ENCODE measurements around the gene ARHGAP5. TPM values are rescaled to one million over a fixed set of nuclear protein-coding genes. Genes with fewer than 3 reads are reported as not detected.

Gene ARHGAP5
- total and polyA plus RNA-seq, 7 donors = 12.8 to 81.8 (median 56.9) TPM

DNA sequence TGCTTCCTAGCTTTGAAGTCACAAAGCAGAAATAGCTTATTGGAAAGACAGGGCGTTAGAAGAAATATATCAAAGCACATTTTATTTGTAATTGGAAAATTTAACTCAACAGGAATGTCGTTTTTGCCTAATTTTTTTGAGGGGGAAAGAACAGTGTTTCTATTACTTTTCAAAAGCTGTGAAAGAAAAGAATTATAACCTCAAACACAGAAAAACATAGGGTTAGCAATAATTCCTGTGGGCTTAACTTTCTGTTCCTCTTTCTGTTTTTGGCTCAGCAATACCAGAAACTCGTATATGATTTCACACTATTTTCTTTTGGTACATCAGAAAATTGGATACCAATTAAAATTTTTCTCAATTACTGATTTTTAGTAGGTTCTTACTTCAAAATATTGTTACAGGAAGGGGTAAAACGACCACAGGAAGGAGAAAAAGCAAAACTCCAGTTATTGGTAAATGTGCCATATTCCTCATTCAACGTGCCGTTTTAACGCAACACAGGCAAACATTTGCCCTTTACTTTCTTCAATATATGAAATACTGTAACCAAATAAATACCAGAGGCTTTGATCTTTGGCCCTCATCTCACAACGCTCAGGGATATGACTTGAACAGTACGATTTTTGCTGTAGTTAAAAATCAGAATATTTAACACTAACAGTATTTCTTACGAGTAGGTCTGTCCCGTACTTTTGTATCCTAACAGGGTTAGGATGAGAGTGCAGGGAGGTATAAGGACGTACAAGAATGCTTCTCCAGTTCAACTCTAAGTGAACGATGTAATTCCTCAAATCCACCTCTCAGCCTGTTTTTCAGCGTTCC, 123.5 kb downstream of the ARHGAP5 start:
- H3K4me1 ChIP-seq = peaks cover 5% of the 10 kb centered on the region
- TF ChIP-seq, protein P1, sequence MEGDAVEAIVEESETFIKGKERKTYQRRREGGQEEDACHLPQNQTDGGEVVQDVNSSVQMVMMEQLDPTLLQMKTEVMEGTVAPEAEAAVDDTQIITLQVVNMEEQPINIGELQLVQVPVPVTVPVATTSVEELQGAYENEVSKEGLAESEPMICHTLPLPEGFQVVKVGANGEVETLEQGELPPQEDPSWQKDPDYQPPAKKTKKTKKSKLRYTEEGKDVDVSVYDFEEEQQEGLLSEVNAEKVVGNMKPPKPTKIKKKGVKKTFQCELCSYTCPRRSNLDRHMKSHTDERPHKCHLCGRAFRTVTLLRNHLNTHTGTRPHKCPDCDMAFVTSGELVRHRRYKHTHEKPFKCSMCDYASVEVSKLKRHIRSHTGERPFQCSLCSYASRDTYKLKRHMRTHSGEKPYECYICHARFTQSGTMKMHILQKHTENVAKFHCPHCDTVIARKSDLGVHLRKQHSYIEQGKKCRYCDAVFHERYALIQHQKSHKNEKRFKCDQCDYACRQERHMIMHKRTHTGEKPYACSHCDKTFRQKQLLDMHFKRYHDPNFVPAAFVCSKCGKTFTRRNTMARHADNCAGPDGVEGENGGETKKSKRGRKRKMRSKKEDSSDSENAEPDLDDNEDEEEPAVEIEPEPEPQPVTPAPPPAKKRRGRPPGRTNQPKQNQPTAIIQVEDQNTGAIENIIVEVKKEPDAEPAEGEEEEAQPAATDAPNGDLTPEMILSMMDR (IDR thresholded peaks at IDR 0.05) = no peak
- H3K9me3 ChIP-seq = no peaks in the 10 kb centered on the region
- intact Hi-C loops (cut with DNase I) = loop anchor here in 1 of 2 donors (5.0 kb wide), 2 partner anchors 52 to 272 kb away; no protein-coding TSS in a partner anchor
- no peak for DNase-seq
- WGBS, 3 donors = 9 to 10% (median 9%) methylated on average over 14 of the region's 14 CpGs
- H3K4me3 ChIP-seq = peak overlapping the region; percentile 84
- no peak for ATAC-seq
- peak overlapping the region; percentile 89 for H3K27ac ChIP-seq
- no peaks in the 10 kb centered on the region for H3K36me3 ChIP-seq (ENCODE audit: insufficient read depth in 1 of 2, low read depth in 1 of 2)
- H3K27me3 ChIP-seq (ENCODE audit: insufficient read depth in 3 of 3, low read length in 2 of 3) = no peaks in the 10 kb centered on the region

DNA sequence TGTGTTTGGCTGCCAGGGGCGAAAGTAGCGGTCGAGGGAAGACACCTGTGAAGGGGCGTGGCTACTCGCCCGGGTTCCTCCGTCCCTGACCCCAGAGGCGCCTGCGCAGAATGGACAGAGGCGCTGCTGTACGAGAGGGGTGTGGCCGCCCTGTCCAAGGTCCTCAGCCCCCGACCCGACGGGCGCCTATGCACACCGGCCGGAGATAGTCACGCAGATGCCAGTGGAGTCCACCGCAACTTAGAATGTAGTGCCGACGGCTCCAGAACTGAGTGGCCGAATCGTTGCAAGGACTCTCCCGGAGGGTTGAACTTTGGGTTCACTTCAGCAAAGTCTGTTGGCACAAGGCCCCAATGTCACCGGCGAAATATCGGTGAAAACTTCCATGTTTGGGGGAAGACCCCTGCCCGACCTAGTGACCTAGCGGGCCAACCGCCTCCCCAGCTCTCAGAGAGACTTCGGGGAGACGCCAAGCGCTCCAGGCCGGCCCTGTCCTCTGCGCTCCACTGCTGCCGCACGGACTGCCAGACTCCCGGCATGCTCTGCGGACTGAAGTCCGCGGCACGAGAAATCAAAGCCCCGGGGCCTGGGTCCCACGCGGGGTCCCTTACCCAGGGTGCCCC, 124.2 kb downstream of the ARHGAP5 start:
- WGBS, 3 donors = 0% methylated on average over 46 of the region's 46 CpGs
- intact Hi-C loops (cut with DNase I) = loop anchor here in 1 of 2 donors (5.0 kb wide), 2 partner anchors 51 to 271 kb away; no protein-coding TSS in a partner anchor
- peak; percentile 78 to 80 (median 79) for ATAC-seq
- peak; percentile 83 to 90 for DNase-seq
- TF ChIP-seq, protein P1 (IDR thresholded peaks at IDR 0.05) = no peak
- peak overlapping the region; percentile 89 for H3K27ac ChIP-seq
- H3K36me3 ChIP-seq (ENCODE audit: insufficient read depth in 1 of 2, low read depth in 1 of 2) = no peaks in the 10 kb centered on the region
- no peaks in the 10 kb centered on the region for H3K27me3 ChIP-seq (ENCODE audit: insufficient read depth in 3 of 3, low read length in 2 of 3)
- no peaks in the 10 kb centered on the region for H3K9me3 ChIP-seq
- H3K4me3 ChIP-seq = peak overlapping the region; percentile 84
- H3K4me1 ChIP-seq = peaks cover 5% of the 10 kb centered on the region

DNA sequence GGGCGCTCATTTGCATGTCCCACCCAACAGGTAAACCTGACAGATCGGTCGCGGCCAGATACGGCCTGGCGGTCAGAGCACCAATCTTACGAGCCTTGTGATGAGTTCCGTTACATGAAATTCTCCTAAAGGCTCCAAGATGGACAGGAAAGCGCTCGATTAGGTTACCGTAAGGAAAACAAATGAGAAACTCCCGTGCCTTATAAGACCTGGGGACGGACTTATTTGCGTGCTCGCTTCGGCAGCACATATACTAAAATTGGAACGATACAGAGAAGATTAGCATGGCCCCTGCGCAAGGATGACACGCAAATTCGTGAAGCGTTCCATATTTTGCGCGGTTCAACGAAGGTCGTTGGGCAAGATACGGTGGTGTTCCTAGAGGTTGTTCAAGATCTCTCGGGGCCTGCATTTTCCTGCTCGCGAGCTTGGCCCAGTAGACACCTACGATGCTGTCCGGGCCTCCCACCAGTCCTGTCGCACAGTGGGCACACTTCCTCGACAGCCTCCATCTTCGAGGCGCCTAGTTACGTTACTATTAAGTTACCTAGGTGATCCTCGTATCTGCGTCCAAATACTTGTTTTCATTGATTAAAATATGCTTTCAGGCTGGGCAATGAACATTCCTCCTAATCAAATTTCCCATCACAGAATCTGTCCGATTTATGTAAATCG, 124.8 kb downstream of the ARHGAP5 start, which contains the start of gene RNU6-7:
Gene RNU6-7, plus strand, starts transcription at position 230 of the 675 bp plus-strand sequence.
- ATAC-seq (peak; percentile 20 to 61 (median 44)), DNase-seq (peak; percentile 34 to 66)
- intact Hi-C loops (cut with DNase I) = loop anchor here (2.0 to 5.0 kb wide), 3 partner anchors 50 to 270 kb away; partner anchors contain the start of gene ARHGAP5 (in 1 of the 2)
- peak within 1 kb of the TSS; percentile 89 for H3K27ac ChIP-seq
- TF ChIP-seq, protein P1 (IDR thresholded peaks at IDR 0.05) = no peak
- no peaks in the 10 kb centered on the region for H3K9me3 ChIP-seq
- peak within 1 kb of the TSS; percentile 84 for H3K4me3 ChIP-seq
- WGBS, 3 donors = 1% methylated on average over 40 of the region's 40 CpGs
- peaks cover 5% of the 10 kb centered on the region for H3K4me1 ChIP-seq
- no peaks in the 10 kb centered on the region for H3K27me3 ChIP-seq (ENCODE audit: insufficient read depth in 3 of 3, low read length in 2 of 3)
- no peaks in the 10 kb centered on the region for H3K36me3 ChIP-seq (ENCODE audit: insufficient read depth in 1 of 2, low read depth in 1 of 2)

DNA sequence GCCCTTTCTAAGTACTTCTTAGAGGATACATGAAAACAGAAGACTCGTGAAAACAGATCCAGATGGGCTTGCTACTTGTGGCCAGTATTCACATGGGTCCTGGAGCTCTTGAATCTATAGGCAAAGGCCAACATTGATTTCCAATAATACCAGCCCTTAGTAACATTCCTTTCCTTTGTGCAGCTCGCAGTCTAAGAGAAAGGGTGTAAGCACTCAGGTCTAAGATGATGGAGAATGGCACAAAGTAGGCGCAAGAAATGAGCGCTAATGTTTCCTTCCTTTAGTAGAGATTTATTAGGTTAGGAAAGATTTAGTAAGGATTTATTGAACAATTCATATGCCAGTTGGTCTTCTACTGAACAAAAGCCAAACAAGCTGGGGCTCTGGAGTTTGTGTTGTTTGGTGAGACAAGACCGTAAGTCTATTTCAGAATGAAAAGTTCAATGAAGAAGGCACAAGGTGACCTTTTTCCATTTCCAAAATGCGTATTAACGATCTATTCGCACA, 125.4 kb downstream of the ARHGAP5 start:
- WGBS, 3 donors = 2 to 3% (median 3%) methylated on average over 8 of the region's 8 CpGs
- peak overlapping the region; percentile 89 for H3K27ac ChIP-seq
- TF ChIP-seq, protein P1 (IDR thresholded peaks at IDR 0.05) = no peak
- H3K27me3 ChIP-seq (ENCODE audit: insufficient read depth in 3 of 3, low read length in 2 of 3) = no peaks in the 10 kb centered on the region
- DNase-seq (no peak), ATAC-seq (peak in 1 of 4 donors; percentile 17)
- H3K4me1 ChIP-seq = peaks cover 5% of the 10 kb centered on the region
- intact Hi-C loops (cut with DNase I) = loop anchor here (2.0 to 5.0 kb wide), 3 partner anchors 50 to 270 kb away; partner anchors contain the start of gene ARHGAP5 (in 1 of the 2)
- no peaks in the 10 kb centered on the region for H3K9me3 ChIP-seq
- peak overlapping the region; percentile 84 for H3K4me3 ChIP-seq
- H3K36me3 ChIP-seq (ENCODE audit: insufficient read depth in 1 of 2, low read depth in 1 of 2) = no peaks in the 10 kb centered on the region
